ENCODE measurements around the gene RIMKLA.

Gene RIMKLA

GRCh38 chr1:42380586-42381279 lies at the start of gene RIMKLA:
TSS of gene RIMKLA (plus strand) at chr1:42380792. CDS start at chr1:42380935, 143 bp downstream.
- DNase-seq (ENCODE audit: low read depth in 2 of 2, low spot score in 1 of 2), result peak; percentile 6 to 7

- DNase-seq (ENCODE audit: low read depth in 2 of 2, low spot score in 1 of 2), result no peak
Observed at GRCh38 chr1:42332877-42333276, 47.7 kb upstream of the RIMKLA start.

- no peak for DNase-seq (ENCODE audit: low read depth in 2 of 2, low spot score in 1 of 2)
Observed at GRCh38 chr1:42333662-42334239, 46.8 kb upstream of the RIMKLA start.

- DNase-seq (ENCODE audit: low read depth in 2 of 2, low spot score in 1 of 2), result no peak
Observed at GRCh38 chr1:42334240-42335049, 46.1 kb upstream of the RIMKLA start.

GRCh38 chr1:42335050-42335808 lies 45.4 kb upstream of the RIMKLA start, which contains the start of gene FOXJ3:
TSS of gene FOXJ3 (minus strand) at chr1:42335235. CDS start at chr1:42311093, 24,142 bp downstream.
- DNase-seq (ENCODE audit: low read depth in 2 of 2, low spot score in 1 of 2), result peak; percentile 75 to 81

- no peak for DNase-seq (ENCODE audit: low read depth in 2 of 2, low spot score in 1 of 2)
Observed at GRCh38 chr1:42335809-42336518, 44.6 kb upstream of the RIMKLA start.

- DNase-seq (ENCODE audit: low read depth in 2 of 2, low spot score in 1 of 2), result no peak
Observed at GRCh38 chr1:42336978-42337377, 43.6 kb upstream of the RIMKLA start.

- DNase-seq (ENCODE audit: low read depth in 2 of 2, low spot score in 1 of 2), result no peak
Observed at GRCh38 chr1:42340093-42340492, 40.5 kb upstream of the RIMKLA start.

GRCh38 chr1:42340901-42341300 lies 39.7 kb upstream of the RIMKLA start:
- DNase-seq (ENCODE audit: low read depth in 2 of 2, low spot score in 1 of 2), result no peak

- DNase-seq (ENCODE audit: low read depth in 2 of 2, low spot score in 1 of 2), result no peak
Observed at GRCh38 chr1:42343049-42343448, 37.5 kb upstream of the RIMKLA start.

GRCh38 chr1:42348498-42348897 lies 32.1 kb upstream of the RIMKLA start:
- DNase-seq (ENCODE audit: low read depth in 2 of 2, low spot score in 1 of 2), result no peak

GRCh38 chr1:42350086-42350485 lies 30.5 kb upstream of the RIMKLA start:
- DNase-seq (ENCODE audit: low read depth in 2 of 2, low spot score in 1 of 2), result no peak

GRCh38 chr1:42358791-42359190 lies 21.8 kb upstream of the RIMKLA start:
- no peak for DNase-seq (ENCODE audit: low read depth in 2 of 2, low spot score in 1 of 2)

GRCh38 chr1:42359466-42359865 lies 21.1 kb upstream of the RIMKLA start:
- no peak for DNase-seq (ENCODE audit: low read depth in 2 of 2, low spot score in 1 of 2)

GRCh38 chr1:42364089-42364488 lies 16.5 kb upstream of the RIMKLA start:
- DNase-seq (ENCODE audit: low read depth in 2 of 2, low spot score in 1 of 2), result no peak

GRCh38 chr1:42364542-42364941 lies 16.1 kb upstream of the RIMKLA start:
- no peak for DNase-seq (ENCODE audit: low read depth in 2 of 2, low spot score in 1 of 2)

GRCh38 chr1:42365118-42365517 lies 15.5 kb upstream of the RIMKLA start:
- DNase-seq (ENCODE audit: low read depth in 2 of 2, low spot score in 1 of 2), result no peak

- no peak for DNase-seq (ENCODE audit: low read depth in 2 of 2, low spot score in 1 of 2)
Observed at GRCh38 chr1:42368096-42368795, 12.3 kb upstream of the RIMKLA start.

- DNase-seq (ENCODE audit: low read depth in 2 of 2, low spot score in 1 of 2), result no peak
Observed at GRCh38 chr1:42369471-42369870, 11.1 kb upstream of the RIMKLA start.
